HUES48 (cell line): ENCODE data around the gene ATP1A3.

Source experiments
- H3K27ac ChIP-seq: one replicate; pipeline ENCODE4 v1.7.0; 2013; ENCODE audit warnings: low read depth, low read length, inconsistent platforms
- H3K27me3 ChIP-seq: 2 replicates; pipeline ENCODE4 v1.6.1; 2013; ENCODE audit warnings: mild to moderate bottlenecking, low read length; ENCODE audit not compliant: control insufficient read depth, insufficient read depth
- H3K36me3 ChIP-seq: 2 replicates; pipeline ENCODE4 v1.6.1; 2013; ENCODE audit warnings: low read length; ENCODE audit not compliant: control insufficient read depth, insufficient read depth
- H3K4me1 ChIP-seq: 2 replicates; pipeline ENCODE4 v1.6.1; 2013; ENCODE audit warnings: mild to moderate bottlenecking, low read length; ENCODE audit not compliant: control insufficient read depth, insufficient read depth
- H3K4me3 ChIP-seq: 2 replicates; pipeline ENCODE4 v1.5.1; 2013; ENCODE audit warnings: mild to moderate bottlenecking, low read depth, low read length
- H3K9ac ChIP-seq: 2 replicates; pipeline ENCODE4 v1.6.1; 2013; ENCODE audit warnings: mild to moderate bottlenecking, low read depth, low read length, moderate library complexity
- H3K9me3 ChIP-seq: 2 replicates; pipeline ENCODE4 v1.6.1; 2013; ENCODE audit warnings: low read length; ENCODE audit not compliant: control insufficient read depth, insufficient read depth

ATP1A3 gene

DNA sequence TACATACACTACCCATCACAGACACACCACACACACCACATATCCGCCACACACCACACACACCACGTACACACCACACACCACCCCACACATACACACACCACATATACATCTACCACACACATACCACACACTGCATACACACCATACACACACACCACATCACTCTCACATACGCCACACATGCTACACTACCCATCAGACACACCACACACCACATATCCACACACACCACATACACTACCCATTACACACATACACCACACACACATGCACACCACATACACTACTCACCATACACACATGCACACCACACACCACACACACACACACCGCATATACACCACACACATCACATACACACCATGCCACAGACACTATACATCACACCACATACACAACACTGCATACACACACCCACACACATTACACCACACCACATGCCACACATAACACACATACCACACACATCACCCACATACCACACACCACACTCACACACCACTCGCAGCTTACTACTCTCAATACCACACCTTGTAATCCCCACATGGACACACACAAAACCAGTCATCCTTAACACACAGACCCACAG is 75.3 kb downstream of the ATP1A3 start:
- Histone ChIP-seq H3K9ac (no peak overlapping the region), H3K27me3 (peaks cover 98% of the 10 kb centered on the region), H3K27ac (no peak overlapping the region), H3K4me3 (no peak overlapping the region), H3K36me3 (no peaks in the 10 kb centered on the region), H3K4me1 (no peaks in the 10 kb centered on the region; the same call in 1 of the 2 replicates), H3K9me3 (no peaks in the 10 kb centered on the region)

DNA sequence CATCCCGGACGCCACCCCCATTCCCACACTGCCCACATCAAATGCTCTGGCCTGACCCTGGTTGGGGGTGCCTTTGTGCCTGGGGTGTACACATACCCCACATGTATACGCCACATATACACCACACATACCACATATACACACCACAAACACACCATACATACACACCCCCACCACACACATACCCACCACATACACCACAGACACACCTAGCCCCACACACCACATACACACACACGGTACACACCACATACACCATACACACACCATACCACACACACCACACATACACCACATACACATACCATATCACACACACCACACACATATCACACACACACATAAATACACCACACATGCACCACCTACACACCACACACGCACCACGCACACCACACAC is 75.9 kb downstream of the ATP1A3 start:
- H3K4me1 ChIP-seq, result no peaks in the 10 kb centered on the region; the same call in 1 of the 2 replicates
- H3K36me3 ChIP-seq, result no peaks in the 10 kb centered on the region
- peaks cover 100% of the 10 kb centered on the region for H3K27me3 ChIP-seq
- H3K27ac ChIP-seq, result no peak overlapping the region
- no peak overlapping the region for H3K4me3 ChIP-seq
- H3K9me3 ChIP-seq, result no peaks in the 10 kb centered on the region
- H3K9ac ChIP-seq, result no peak overlapping the region

DNA sequence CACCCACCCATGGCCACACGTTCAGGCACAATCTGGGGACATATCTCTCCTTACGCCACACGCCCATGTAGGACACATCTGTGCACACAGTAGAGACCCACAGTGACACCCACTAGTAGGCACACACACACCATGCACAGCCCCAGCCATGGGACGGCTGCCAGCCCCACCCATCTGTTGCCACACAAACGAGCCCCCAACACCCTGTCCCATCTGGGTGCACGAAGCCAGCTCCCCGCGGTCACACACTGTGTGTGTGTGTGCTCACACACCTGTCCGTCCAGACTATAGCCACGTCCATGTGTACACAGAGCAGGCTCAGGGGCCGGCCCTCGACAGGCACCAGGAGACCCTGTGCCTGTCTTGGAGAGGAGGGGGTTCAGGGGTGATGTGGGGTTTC is 76.4 kb downstream of the ATP1A3 start:
- H3K36me3 ChIP-seq, result no peaks in the 10 kb centered on the region
- H3K4me3 ChIP-seq, result no peak overlapping the region
- peaks cover 100% of the 10 kb centered on the region for H3K27me3 ChIP-seq
- H3K9me3 ChIP-seq, result no peaks in the 10 kb centered on the region
- no peak overlapping the region for H3K27ac ChIP-seq
- no peaks in the 10 kb centered on the region; the same call in 1 of the 2 replicates for H3K4me1 ChIP-seq
- no peak overlapping the region for H3K9ac ChIP-seq
